ENCODE results near the gene KASH5. TPM values are rescaled to one million over a fixed set of nuclear protein-coding genes. Genes with fewer than 3 reads are reported as not detected.

The KASH5 gene
- total and polyA plus RNA-seq, 2 of the 4 experiments (the other 2 are of a cell fraction): not detected

GRCh38 chr19:49434907-49435583, 47.0 kb downstream of the KASH5 start:
- in situ Hi-C loops (cut with MboI; ENCODE audit: low sequenced_read_pairs): loop anchor here (10.0 kb wide), 1 partner anchor 170 kb away; no protein-coding TSS in a partner anchor
- Histone ChIP-seq H2BK5ac (ENCODE audit: low read depth, low read length, poor library complexity, severe bottlenecking) (no peak overlapping the region), H4K5ac (ENCODE audit: low read depth, low read length) (no peak overlapping the region), H3K9me1 (ENCODE audit: insufficient read depth, low read length) (no peaks in the 10 kb centered on the region), H3K4me3 (ENCODE audit: insufficient read depth, low read depth, low read length) (no peak overlapping the region), H3K27ac (ENCODE audit: insufficient read depth, low read length) (no peak overlapping the region), H4K20me1 (ENCODE audit: insufficient read depth, low read length) (no peaks in the 10 kb centered on the region), H3K18ac (ENCODE audit: low read depth, low read length) (no peak overlapping the region), H2AK5ac (ENCODE audit: low read depth, low read length) (no peak overlapping the region), H2BK120ac (ENCODE audit: low read depth, low read length) (no peak overlapping the region), H3K4me2 (ENCODE audit: low read depth, low read length) (no peak overlapping the region), H2AFZ (replicated peaks; ENCODE audit: low read length, poor library complexity) (no peak overlapping the region), H3K23ac (ENCODE audit: low read depth, low read length) (no peak overlapping the region), H3K9me3 (ENCODE audit: control insufficient read depth, insufficient read depth, low read length) (peaks cover 18% of the 10 kb centered on the region), H3K79me1 (ENCODE audit: low read depth in 1 of 2, low read length in 2 of 2) (no peaks in the 10 kb centered on the region), H3K36me3 (ENCODE audit: control insufficient read depth, insufficient read depth, low read length) (no peaks in the 10 kb centered on the region), H4K8ac (ENCODE audit: low read depth in 2 of 2, low read length in 2 of 2) (no peak overlapping the region), H3K4me1 (ENCODE audit: control insufficient read depth, insufficient read depth, low read length) (no peaks in the 10 kb centered on the region), H2AK9ac (replicated peaks; ENCODE audit: low read depth, low read length, poor library complexity) (no peak overlapping the region), H3K9ac (ENCODE audit: low read depth, low read length) (no peak overlapping the region), H3K14ac (replicated peaks; ENCODE audit: low read depth, low read length) (no peak overlapping the region), H2BK15ac (ENCODE audit: low read depth, low read length) (no peak overlapping the region), H4K91ac (ENCODE audit: insufficient read depth, low read depth, low read length) (no peak overlapping the region), H3K56ac (ENCODE audit: extremely low read depth, insufficient read depth, low read length) (no peak overlapping the region), H3K27me3 (ENCODE audit: control insufficient read depth, insufficient read depth, low read length) (peaks cover 98% of the 10 kb centered on the region), H3K4ac (ENCODE audit: low read depth, low read length) (no peak overlapping the region), H2BK20ac (ENCODE audit: low read depth, low read length) (no peak overlapping the region)
- intact Hi-C loops (cut with micrococcal nuclease): no loop called here
- POLR2A ChIA-PET (ENCODE audit: unreplicated experiment): no interaction called here
- CTCF ChIA-PET: interaction anchor here (0.6 kb wide), 1 partner anchor 29 kb away, joined by 4 read pairs; no protein-coding TSS in a partner anchor
- DNase-seq (no peak), ATAC-seq (ENCODE audit: low read depth) (no peak)
- WGBS, 2 experiments (ENCODE audit: extremely low coverage in 2 of 2, insufficient read length in 1 of 2): 89% methylated on average over 12 of the region's 18 CpGs; no CpG with 5 or more reads in 1 of the 2 experiments
- no TSS peak for BruUV-seq (replicated peaks)
- no peak for TF ChIP-seq CHD1 (IDR thresholded peaks at IDR 0.05; ENCODE audit: low read depth, low read length)
- no peak for TF ChIP-seq MXI1 (IDR thresholded peaks at IDR 0.05; ENCODE audit: borderline replicate concordance, low read depth, low read length)
- no peak for TF ChIP-seq MAZ (IDR thresholded peaks at IDR 0.05; ENCODE audit: borderline replicate concordance, low read depth, low read length)
- dilution Hi-C loops (cut with HindIII; ENCODE audit: low sequenced_read_pairs, unreplicated experiment): no loop called here

All from IMR-90 (cell line).